Stimulated activated naive CD4-positive, alpha-beta T cell (primary cell): ENCODE results near the gene HOXA13.

Source experiments
- DNase-seq, 6 experiments: peaks; one replicate each; lab custom pipeline; 2025; lab: John Stamatoyannopoulos, UW

HOXA13 gene

GRCh38 chr7:27192546-27193334, 7.2 kb downstream of the HOXA13 start:
- DNase-seq = peak in 1 of 6 experiments; percentile 17

GRCh38 chr7:27191833-27192545, 7.9 kb downstream of the HOXA13 start:
- DNase-seq = no peak

- DNase-seq = no peak
Observed at GRCh38 chr7:27191161-27191731, 8.6 kb downstream of the HOXA13 start.

- DNase-seq = no peak
Observed at GRCh38 chr7:27189997-27190748, 9.7 kb downstream of the HOXA13 start.

- no peak for DNase-seq
Observed at GRCh38 chr7:27189295-27189996, 10.4 kb downstream of the HOXA13 start.

GRCh38 chr7:27188386-27189294, 11.3 kb downstream of the HOXA13 start:
- DNase-seq = peak in 3 of 6 experiments; percentile 36 to 64 (median 54)

- no peak for DNase-seq
Observed at GRCh38 chr7:27187475-27188385, 12.2 kb downstream of the HOXA13 start.

GRCh38 chr7:27186668-27187474, 13.0 kb downstream of the HOXA13 start:
- DNase-seq = no peak

- DNase-seq = no peak
Observed at GRCh38 chr7:27185854-27186667, 13.8 kb downstream of the HOXA13 start.

- no peak for DNase-seq
Observed at GRCh38 chr7:27185013-27185853, 14.7 kb downstream of the HOXA13 start, which contains the start of gene HOXA11. TSS of gene HOXA11 (minus strand) at chr7:27185232. CDS start at chr7:27185144, 88 bp downstream.

- DNase-seq = no peak
Observed at GRCh38 chr7:27184337-27185012, 15.4 kb downstream of the HOXA13 start.

GRCh38 chr7:27183682-27184336, 16.1 kb downstream of the HOXA13 start:
- no peak for DNase-seq

- DNase-seq = no peak
Observed at GRCh38 chr7:27182861-27183681, 16.8 kb downstream of the HOXA13 start.

GRCh38 chr7:27182285-27182841, 17.5 kb downstream of the HOXA13 start:
- DNase-seq = no peak
